Measurements from ENCODE around the gene STYXL1.
"Not testable (repeated sequence)": the region's sequence is repeated elsewhere in the genome, so short reads cannot be mapped to it uniquely, and the experiment has no call there.

Gene STYXL1

GRCh38 chr7:76047811-76048667, at the start of gene STYXL1, which contains the start of gene MDH2:
Gene STYXL1 (minus strand): TSS chr7:76048000. CDS start chr7:76030523, 17,477 bp downstream.
Gene MDH2 (plus strand): TSS chr7:76048106. CDS start chr7:76048161, 55 bp downstream.
- peak; percentile 89 to 99 (median 94) for DNase-seq
- intact Hi-C loops (cut with DNase I), result loop anchor here (10.0 kb wide), 1 partner anchor 53 kb away; the partner anchor contains the start of gene TMEM120A

GRCh38 chr7:76095908-76096307, 48.1 kb upstream of the STYXL1 start:
- DNase-seq, result no peak
- intact Hi-C loops (cut with DNase I), result no loop called here

- intact Hi-C loops (cut with DNase I); DNase-seq: not testable (repeated sequence)
Observed at GRCh38 chr7:76094326-76094725, 46.5 kb upstream of the STYXL1 start.

- DNase-seq; intact Hi-C loops (cut with DNase I): not testable (repeated sequence)
Observed at GRCh38 chr7:76093531-76093930, 45.7 kb upstream of the STYXL1 start.

GRCh38 chr7:76091506-76091905, 43.7 kb upstream of the STYXL1 start:
- DNase-seq, result no peak
- intact Hi-C loops (cut with DNase I), result no loop called here

- no peak for DNase-seq
- intact Hi-C loops (cut with DNase I), result no loop called here
Observed at GRCh38 chr7:76089865-76090475, 42.2 kb upstream of the STYXL1 start.

- DNase-seq; intact Hi-C loops (cut with DNase I): not testable (repeated sequence)
Observed at GRCh38 chr7:76087362-76087791, 39.6 kb upstream of the STYXL1 start.

GRCh38 chr7:76086070-76086469, 38.3 kb upstream of the STYXL1 start:
- DNase-seq, result no peak
- intact Hi-C loops (cut with DNase I), result no loop called here

GRCh38 chr7:76084115-76084514, 36.3 kb upstream of the STYXL1 start:
- DNase-seq; intact Hi-C loops (cut with DNase I): not testable (repeated sequence)

GRCh38 chr7:76080204-76080603, 32.4 kb upstream of the STYXL1 start:
- DNase-seq, result no peak
- intact Hi-C loops (cut with DNase I), result no loop called here

GRCh38 chr7:76077435-76077834, 29.6 kb upstream of the STYXL1 start:
- intact Hi-C loops (cut with DNase I), result no loop called here
- no peak for DNase-seq

- intact Hi-C loops (cut with DNase I), result no loop called here
- no peak for DNase-seq
Observed at GRCh38 chr7:76076995-76077394, 29.2 kb upstream of the STYXL1 start.

GRCh38 chr7:76074972-76075370, 27.2 kb upstream of the STYXL1 start:
- intact Hi-C loops (cut with DNase I), result no loop called here
- no peak for DNase-seq

- DNase-seq, result peak in 2 of 10 donors; percentile 35 to 82
- intact Hi-C loops (cut with DNase I), result no loop called here
Observed at GRCh38 chr7:76074306-76074971, 26.6 kb upstream of the STYXL1 start.

- peak in 2 of 10 donors; percentile 60 to 86 for DNase-seq
- intact Hi-C loops (cut with DNase I), result no loop called here
Observed at GRCh38 chr7:76073335-76073990, 25.7 kb upstream of the STYXL1 start.

GRCh38 chr7:76072243-76073148, 24.7 kb upstream of the STYXL1 start:
- peak in 2 of 10 donors; percentile 61 to 85 for DNase-seq
- intact Hi-C loops (cut with DNase I), result no loop called here

GRCh38 chr7:76071316-76072242, 23.8 kb upstream of the STYXL1 start:
- DNase-seq, result peak in 1 of 10 donors; percentile 67

GRCh38 chr7:76069238-76069638, 21.4 kb upstream of the STYXL1 start:
- intact Hi-C loops (cut with DNase I), result no loop called here
- DNase-seq, result peak; percentile 35 to 92 (median 66)

More at GRCh38 chr7:76071316-76072242, 23.8 kb upstream of the STYXL1 start:
- intact Hi-C loops (cut with DNase I), result no loop called here

Data from posterior cingulate gyrus (tissue), 11 donors.